Left ventricle myocardium inferior (tissue), 1 donor: Measurements from ENCODE around the gene FAM3A. TPM values are rescaled to one million over a fixed set of nuclear protein-coding genes. Genes with fewer than 3 reads are reported as not detected.
"Not testable (repeated sequence)": the region's sequence is repeated elsewhere in the genome, so short reads cannot be mapped to it uniquely, and the experiment has no call there.

Experiments used
- DNase-seq: peaks from one replicate; pipeline ENCODE4 v3.0.0-alpha.2; 2020
- H3K27ac ChIP-seq: fragments of 200-600 bp; replicated peaks from 2 replicates; pipeline ENCODE4 v1.8.0; 2021
- H3K27me3 ChIP-seq: fragments of 200-600 bp; 2 replicates; pipeline ENCODE4 v1.8.0; 2021; ENCODE audit warnings: low read depth
- H3K36me3 ChIP-seq: fragments of 200-600 bp; 2 replicates; pipeline ENCODE4 v1.8.0; 2021
- H3K4me1 ChIP-seq: fragments of 200-600 bp; 2 replicates; pipeline ENCODE4 v1.8.0; 2021
- H3K4me3 ChIP-seq: fragments of 200-600 bp; 2 replicates; pipeline ENCODE4 v1.8.0; 2021; ENCODE audit warnings: mild to moderate bottlenecking, moderate library complexity
- H3K9me3 ChIP-seq: fragments of 200-600 bp; replicated peaks from 2 replicates; pipeline ENCODE4 v1.8.0; 2021
- intact Hi-C: fragments of 100-400 bp; cut with micrococcal nuclease; formaldehyde crosslinking; loops from one replicate; pipeline ENCODE4 v1.11.0; 2022
- long read RNA-seq: library from polyadenylated mRNA; unstranded; transcript quantifications from one replicate; pipeline ENCODE4 v2.0.0, GENCODE V29; 2021
- total RNA-seq: library from RNA; stranded (reverse); fragmentation: NEBNext Ultra II Directional; extraction: Animal tissue kit (Norgen Biotek cat#: 25700); gene quantifications from one replicate; pipeline ENCODE4 v1.2.1, GENCODE V29; 2021
- TF ChIP-seq, protein P1 (sequence below): fragments of 200-600 bp; IDR thresholded peaks from 2 replicates; pipeline ENCODE4 v1.8.0; 2021; ENCODE audit warnings: antibody characterized with exemption, mild to moderate bottlenecking, borderline replicate concordance
- donor health status: DM: no; HTN: yes; CAD: no; lungs with severe emphysema.

Gene FAM3A, protein sequence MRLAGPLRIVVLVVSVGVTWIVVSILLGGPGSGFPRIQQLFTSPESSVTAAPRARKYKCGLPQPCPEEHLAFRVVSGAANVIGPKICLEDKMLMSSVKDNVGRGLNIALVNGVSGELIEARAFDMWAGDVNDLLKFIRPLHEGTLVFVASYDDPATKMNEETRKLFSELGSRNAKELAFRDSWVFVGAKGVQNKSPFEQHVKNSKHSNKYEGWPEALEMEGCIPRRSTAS
- total RNA-seq, result 52.0 TPM
- long read RNA-seq, transcript FAM3A-215 (9 exons, 1,800 nt), result major isoform, 70 of 197 reads
- long read RNA-seq, transcript FAM3A-202 (10 exons, 1,712 nt), result minor isoform, 42 of 197 reads
- long read RNA-seq, transcript FAM3A-208 (8 exons, 1,763 nt), result minor isoform, 9 of 197 reads
- long read RNA-seq, transcript FAM3A-203 (10 exons, 1,359 nt), result minor isoform, 7 of 197 reads
- long read RNA-seq, partial matches to known transcripts, result 25 of 197 reads
- long read RNA-seq, other reads (novel, unspliced or antisense), result 33 of 197 reads

DNA sequence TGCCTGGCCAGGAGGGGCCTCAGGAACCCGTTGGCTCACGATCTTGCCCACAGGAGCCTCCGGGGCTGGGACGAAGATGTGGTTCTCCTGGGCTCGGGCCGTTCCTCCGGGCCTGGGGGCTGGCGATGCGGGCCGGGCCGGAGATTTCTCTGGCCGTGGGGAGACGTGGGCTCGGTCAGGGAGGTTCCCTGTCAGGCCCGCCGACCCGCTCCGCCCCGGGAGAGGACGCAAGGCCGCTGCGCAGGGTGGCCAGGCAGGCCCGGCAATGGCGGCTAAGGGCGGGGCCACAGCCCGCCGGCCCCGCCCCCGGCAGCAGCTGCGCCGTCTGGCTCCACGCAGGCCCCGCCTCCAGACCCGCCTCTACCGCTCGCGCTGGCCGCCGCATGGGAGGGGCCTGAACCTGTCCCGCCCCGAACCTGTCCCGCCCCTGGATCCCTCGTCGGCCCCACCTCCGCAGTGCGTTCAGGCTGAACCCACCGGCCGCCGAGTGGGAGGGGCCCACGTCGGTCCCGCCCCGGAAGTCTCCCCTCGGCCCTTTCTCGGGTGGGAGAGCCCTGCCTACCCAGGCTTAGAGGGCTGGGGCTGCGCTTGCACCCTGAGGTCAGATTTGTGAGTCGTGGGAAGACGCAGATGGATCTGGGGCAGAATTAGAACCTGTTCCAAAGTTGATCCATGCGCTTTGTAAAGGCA is at the start of gene FAM3A:
FAM3A (minus strand) TSS at position 267 of the 690 bp plus-strand sequence. CDS start 460 bp downstream, outside the sequence.
- Histone ChIP-seq H3K27ac (peak within 1 kb of the TSS; percentile 94), H3K4me3 (peak within 1 kb of the TSS; percentile 78), H3K27me3 (no peaks in the 10 kb centered on the region), H3K4me1 (peaks cover 22% of the 10 kb centered on the region), H3K36me3 (no peaks in the 10 kb centered on the region), H3K9me3 (no peaks in the 10 kb centered on the region)
- intact Hi-C loops, result no loop called here
- DNase-seq, result peak; percentile 94
- TF ChIP-seq, protein P1, sequence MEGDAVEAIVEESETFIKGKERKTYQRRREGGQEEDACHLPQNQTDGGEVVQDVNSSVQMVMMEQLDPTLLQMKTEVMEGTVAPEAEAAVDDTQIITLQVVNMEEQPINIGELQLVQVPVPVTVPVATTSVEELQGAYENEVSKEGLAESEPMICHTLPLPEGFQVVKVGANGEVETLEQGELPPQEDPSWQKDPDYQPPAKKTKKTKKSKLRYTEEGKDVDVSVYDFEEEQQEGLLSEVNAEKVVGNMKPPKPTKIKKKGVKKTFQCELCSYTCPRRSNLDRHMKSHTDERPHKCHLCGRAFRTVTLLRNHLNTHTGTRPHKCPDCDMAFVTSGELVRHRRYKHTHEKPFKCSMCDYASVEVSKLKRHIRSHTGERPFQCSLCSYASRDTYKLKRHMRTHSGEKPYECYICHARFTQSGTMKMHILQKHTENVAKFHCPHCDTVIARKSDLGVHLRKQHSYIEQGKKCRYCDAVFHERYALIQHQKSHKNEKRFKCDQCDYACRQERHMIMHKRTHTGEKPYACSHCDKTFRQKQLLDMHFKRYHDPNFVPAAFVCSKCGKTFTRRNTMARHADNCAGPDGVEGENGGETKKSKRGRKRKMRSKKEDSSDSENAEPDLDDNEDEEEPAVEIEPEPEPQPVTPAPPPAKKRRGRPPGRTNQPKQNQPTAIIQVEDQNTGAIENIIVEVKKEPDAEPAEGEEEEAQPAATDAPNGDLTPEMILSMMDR, result no peak

DNA sequence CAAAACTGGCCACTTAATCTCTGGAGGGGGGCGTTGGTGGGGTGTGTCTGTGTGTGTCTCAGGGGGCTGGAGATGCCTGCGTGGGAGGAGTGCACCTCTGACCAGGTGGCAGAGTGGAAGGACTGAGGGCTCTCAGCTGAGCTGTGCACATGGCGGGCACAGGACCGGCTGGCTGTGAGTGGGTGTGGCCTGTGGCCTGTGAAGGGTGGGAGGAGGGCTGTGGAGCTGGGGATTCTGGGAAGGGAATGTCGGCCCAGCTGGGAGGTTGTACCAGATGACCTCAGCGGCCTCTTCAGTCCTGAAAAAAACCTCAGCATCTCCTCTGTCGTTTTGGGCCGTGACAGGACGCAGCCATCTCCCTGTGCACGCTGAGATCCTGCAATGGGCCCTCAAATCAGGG is 46.3 kb upstream of the FAM3A start:
- intact Hi-C loops, H3K36me3 ChIP-seq, H3K9me3 ChIP-seq, H3K4me3 ChIP-seq, DNase-seq, H3K4me1 ChIP-seq, H3K27ac ChIP-seq, H3K27me3 ChIP-seq: not testable (repeated sequence)

DNA sequence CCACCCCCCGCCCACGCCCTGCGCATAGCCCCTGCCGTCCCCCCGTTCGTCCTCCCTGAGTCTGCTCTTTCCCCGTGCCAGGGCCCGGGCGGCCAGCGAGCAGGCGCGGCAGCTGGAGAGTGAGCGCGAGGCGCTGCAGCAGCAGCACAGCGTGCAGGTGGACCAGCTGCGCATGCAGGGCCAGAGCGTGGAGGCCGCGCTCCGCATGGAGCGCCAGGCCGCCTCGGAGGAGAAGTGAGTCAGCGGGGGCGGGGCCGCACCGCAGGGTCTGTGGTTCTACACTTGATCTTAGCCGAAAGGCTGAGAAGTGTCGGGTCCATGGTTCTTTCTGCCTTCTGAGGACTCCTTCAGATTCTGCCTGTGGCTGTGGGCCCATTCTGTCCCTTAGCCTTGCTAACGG is 44.3 kb upstream of the FAM3A start:
- DNase-seq, intact Hi-C loops, H3K9me3 ChIP-seq: not testable (repeated sequence)

DNA sequence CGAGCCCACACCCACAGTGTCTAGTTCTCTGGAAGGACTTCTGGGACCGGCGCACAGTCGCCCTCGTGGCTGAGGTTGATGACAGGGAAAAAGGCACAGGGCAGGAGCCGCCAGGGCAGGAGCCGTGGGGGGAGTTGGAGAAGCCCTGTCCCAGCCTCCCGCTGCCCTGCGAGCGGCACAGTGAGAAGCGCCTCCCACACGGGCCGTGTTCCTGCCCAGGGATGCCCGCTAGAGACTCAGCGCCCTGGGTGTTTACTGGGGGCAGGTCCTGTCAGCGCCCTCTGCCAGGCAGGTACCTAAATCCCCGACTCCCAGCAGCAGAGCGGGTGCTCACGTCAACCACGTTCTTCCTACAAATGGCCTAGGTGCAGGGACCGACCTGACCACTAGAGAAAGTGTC is 42.9 kb upstream of the FAM3A start:
- intact Hi-C loops, H3K4me1 ChIP-seq, H3K36me3 ChIP-seq, H3K27me3 ChIP-seq, DNase-seq, H3K9me3 ChIP-seq, H3K27ac ChIP-seq, H3K4me3 ChIP-seq: not testable (repeated sequence)

More for the DNA sequence above, 44.3 kb upstream of the FAM3A start:
- not testable (repeated sequence) for H3K4me3 ChIP-seq, H3K4me1 ChIP-seq, H3K36me3 ChIP-seq, H3K27ac ChIP-seq, H3K27me3 ChIP-seq

DNA sequence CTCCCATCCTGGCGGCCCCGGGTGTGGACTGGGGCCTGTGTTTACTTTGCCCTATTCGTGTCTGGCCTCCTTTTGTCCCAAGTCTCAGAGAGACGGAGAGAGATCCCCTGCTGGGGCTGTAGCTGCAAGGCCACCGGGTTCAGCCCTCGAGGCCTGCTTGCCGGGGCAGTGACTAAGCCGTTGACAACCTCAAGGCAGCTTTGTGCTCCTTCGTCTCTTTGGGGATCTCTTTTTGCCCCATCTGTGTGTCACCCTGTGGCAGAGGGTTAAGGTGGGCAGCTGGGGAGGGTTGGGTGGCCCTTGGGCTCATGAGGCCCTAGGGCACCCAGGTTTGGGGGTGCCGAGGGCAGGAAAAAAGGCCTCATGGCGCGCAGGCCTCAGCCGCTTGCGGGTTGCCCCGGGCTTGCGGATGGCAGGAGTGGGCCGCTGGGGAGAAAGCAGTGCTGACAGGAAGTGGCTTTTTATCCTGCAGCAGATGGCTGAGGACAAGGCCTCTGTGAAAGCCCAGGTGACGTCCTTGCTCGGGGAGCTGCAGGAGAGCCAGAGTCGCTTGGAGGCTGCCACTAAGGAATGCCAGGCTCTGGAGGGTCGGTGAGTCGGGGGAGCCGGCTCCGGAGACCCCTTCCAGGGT is 42.1 kb upstream of the FAM3A start:
- H3K4me1 ChIP-seq, H3K4me3 ChIP-seq, H3K27me3 ChIP-seq, H3K9me3 ChIP-seq, intact Hi-C loops, DNase-seq, H3K27ac ChIP-seq, H3K36me3 ChIP-seq: not testable (repeated sequence)

DNA sequence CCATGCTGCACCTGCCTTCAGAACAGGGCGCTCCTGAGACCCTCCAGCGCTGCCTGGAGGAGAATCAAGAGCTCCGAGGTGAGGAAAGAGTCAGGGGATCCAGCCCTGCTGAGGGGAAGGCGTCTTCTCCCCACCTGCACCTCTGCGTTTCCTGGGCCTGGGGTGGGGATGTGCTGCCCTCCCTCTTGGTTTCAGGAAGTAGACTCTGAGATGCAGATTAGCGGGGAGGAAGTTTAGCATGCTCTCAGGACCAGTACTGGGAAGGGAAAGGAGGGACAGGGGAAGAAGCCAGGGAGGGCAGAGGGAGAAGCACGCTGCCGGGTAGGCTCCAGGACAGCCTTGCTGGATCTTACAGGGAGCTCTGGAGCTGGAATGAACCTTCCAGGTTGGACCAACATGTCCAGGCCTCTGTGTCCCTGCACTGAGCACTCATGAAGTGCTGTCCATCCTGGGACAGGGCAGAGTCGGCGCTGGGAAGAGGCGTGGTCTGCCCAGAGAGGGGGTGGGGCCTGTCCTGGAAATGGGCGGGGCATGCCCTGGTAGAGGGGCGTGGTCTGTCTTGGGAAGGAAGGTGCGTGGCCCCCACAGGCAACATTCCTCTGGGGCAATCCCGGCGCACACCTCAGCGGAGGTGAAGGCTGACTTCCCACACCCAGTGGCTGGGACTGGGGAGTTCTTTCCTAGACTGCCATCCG is 36.2 kb upstream of the FAM3A start:
- H3K36me3 ChIP-seq, H3K4me3 ChIP-seq, DNase-seq, H3K27ac ChIP-seq, intact Hi-C loops, H3K27me3 ChIP-seq, H3K9me3 ChIP-seq: not testable (repeated sequence)
- peaks cover 18% of the 10 kb centered on the region for H3K4me1 ChIP-seq

DNA sequence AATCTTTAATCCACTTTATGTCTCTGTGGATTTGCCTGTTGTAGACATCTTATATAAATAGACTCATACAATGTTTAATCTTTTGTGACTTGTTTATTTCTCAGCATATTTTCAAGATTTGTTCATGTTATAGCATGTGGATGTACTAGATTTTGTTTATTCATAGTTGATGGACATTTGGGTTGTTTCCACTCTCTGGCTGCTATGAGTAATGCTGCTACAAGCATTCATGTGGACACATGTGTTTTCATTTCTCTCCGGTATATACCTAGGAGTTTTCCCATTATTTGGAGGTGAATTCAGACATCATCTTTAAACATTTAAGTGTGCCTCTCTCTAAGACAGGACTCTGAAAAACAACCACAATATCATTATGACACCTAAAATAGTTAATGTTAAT is 33.7 kb upstream of the FAM3A start:
- Histone ChIP-seq H3K4me1 (peaks cover 27% of the 10 kb centered on the region), H3K9me3 (no peaks in the 10 kb centered on the region), H3K27ac (no peak overlapping the region), H3K4me3 (no peak overlapping the region), H3K36me3 (no peaks in the 10 kb centered on the region), H3K27me3 (no peaks in the 10 kb centered on the region)
- TF ChIP-seq, protein P1, result no peak
- no peak for DNase-seq
- intact Hi-C loops, result no loop called here
